ENCODE measurements around the gene MYLK.

MYLK gene

DNA sequence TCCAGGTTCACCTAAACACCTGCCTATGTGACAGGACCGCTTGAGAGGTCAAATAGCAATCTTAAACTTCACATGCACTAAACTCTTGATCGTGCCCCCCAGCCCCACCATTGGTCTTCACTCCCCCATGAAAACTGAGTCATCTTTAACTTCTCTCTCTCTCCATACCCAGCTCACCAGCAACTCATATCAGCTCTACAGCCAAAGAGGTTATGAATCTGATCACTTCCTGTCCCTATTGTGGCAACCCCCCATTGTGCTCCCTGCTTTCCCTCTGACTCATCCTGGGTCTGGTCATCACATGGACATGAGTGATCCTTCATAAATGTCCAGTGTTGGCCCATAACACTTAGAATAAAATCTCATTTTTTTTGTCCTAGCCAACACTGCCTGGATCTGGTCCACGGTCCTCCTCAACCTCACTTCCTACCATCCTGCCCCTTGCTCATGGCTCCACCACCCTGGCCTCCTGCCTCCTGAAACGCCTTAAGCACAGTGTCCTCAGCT, 195.8 kb downstream of the MYLK start:
- DNase-seq = no peak

DNA sequence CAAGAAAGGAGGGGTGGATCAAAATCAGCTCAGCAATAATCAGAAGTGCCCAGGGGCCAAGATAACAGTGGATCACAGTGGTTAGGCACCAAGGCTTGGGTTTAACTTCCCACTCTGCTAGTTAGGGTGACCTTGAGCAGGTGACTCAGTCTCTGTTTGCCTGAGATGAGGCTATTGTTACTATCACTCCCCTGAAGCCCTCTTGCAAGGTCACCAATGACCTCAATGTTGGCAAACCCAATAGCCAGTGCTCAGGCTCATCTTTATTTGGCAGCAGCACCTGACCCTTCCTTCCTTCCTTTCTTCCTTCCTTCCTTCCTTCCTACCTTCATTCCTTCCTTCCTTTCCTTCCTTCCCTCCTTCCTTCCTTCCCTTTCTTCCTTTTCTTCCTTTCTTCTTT, 196.8 kb downstream of the MYLK start:
- DNase-seq = no peak

GRCh38 chr3:123686251-123686650, 197.9 kb downstream of the MYLK start:
- DNase-seq = no peak

- DNase-seq = no peak
These were observed 198.4 kb downstream of the MYLK start for GRCh38 chr3:123685780-123686179.

GRCh38 chr3:123684636-123685035, 199.5 kb downstream of the MYLK start:
- no peak for DNase-seq

DNA sequence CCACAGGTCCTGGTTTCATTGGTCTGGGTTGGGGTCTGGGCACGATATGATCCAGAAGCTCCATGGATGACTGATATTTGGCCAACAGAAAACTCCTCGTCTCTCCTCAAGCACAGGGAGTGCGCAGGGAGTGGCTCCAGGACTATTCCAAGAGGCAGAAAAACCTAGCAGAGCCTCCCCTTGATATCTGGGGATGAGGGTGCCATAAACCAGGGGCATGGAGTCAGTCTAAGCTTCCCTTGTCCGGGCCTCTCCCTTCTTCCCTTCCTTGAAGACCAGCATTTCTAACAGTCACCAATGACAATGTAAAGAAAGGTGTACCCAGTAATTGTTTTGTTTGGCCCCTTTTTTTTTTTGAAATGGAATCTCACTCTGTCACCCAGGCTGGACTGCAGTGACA, 199.9 kb downstream of the MYLK start:
- DNase-seq = no peak

- DNase-seq = no peak
These were observed 200.5 kb downstream of the MYLK start for GRCh38 chr3:123683505-123684154.

- DNase-seq = no peak
These were observed 201.2 kb downstream of the MYLK start for GRCh38 chr3:123682781-123683504.

- DNase-seq = no peak
These were observed 201.8 kb downstream of the MYLK start for GRCh38 chr3:123682302-123682701.

GRCh38 chr3:123679712-123680386, 204.3 kb downstream of the MYLK start:
- DNase-seq = no peak

GRCh38 chr3:123678108-123678511, 206.0 kb downstream of the MYLK start:
- no peak for DNase-seq

GRCh38 chr3:123672429-123673146, 211.5 kb downstream of the MYLK start:
- DNase-seq = no peak

- DNase-seq = no peak
These were observed 213.4 kb downstream of the MYLK start for GRCh38 chr3:123670743-123671142.

- no peak for DNase-seq
These were observed 215.2 kb downstream of the MYLK start for GRCh38 chr3:123668906-123669305.

- DNase-seq = no peak
These were observed 216.3 kb downstream of the MYLK start for GRCh38 chr3:123667784-123668183.

DNA sequence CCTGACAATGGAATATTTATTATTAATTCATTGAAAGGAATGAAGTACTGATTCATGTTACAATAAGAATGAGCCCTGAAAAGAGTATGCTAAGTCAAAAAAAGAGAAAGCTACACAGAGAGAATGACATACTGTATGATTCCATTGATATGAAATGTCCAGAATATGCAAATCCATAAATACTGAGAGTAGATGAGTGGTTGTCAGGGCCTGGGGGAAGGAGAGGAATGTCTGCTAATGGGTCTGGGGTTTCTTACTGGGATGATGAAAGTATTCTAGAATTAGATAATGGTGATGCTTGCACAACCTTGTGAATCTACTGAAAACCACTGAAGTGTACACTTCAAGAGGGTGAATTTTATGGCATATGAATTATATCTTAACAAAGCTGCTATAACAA, 219.4 kb downstream of the MYLK start:
- DNase-seq = no peak

- DNase-seq = no peak
These were observed 220.2 kb downstream of the MYLK start for GRCh38 chr3:123663977-123664376.

DNA sequence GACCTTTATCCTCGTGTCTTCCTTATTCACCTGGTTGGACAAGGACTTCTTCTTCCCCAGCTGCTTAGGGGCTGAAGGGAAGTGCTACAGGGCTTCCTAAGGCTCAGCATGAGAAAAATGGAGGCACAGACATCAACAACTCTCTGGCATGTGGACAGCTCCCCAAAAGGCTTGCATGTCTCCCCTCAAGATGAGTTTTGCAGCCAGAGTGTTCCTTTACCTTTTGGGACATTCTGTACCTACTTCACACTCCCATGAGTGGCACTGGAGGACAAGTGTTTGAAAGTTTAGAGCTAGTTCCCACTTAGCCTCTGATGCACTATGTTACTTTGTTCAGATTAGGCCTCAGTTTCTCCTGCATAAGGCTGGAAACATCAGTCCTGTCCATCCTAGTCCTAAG, 222.2 kb downstream of the MYLK start:
- no peak for DNase-seq

GRCh38 chr3:123660900-123661299, 223.2 kb downstream of the MYLK start:
- DNase-seq = no peak

- no peak for DNase-seq
These were observed 223.9 kb downstream of the MYLK start for GRCh38 chr3:123660141-123660675.

GRCh38 chr3:123658852-123659206, 225.3 kb downstream of the MYLK start:
- DNase-seq = no peak

DNA sequence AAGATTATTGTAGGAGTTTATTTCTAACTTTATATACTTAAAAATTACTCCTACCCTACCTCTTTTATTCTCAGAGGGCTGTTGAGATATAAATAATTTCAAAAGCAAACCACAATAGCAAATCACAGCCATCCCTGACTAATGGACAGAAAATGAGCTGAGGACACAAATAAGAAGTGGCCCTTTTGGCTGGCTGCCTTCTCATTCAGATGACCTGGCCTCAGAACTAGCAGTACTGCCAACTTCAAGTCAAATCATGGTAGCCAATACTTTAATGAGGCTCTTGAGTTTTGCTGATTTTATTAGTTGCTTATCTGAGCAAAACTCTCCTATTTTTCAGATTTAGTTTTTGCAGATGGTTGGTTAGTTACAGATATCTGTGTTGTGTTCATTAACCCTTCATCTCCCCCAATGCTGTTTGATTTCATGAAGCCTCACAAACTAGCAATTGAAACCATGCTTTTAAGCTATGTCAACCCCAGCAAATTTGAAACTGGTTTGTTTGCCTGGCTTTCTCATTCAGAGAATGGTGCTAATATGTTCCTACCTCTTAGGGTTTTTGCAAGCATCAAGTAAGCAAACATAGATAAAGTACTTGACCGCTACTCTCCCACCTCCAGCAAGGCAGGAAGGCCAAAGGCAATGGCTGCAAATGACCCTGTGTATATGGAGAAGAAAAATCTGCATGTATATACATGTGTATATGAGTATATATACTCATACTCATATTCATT, 225.8 kb downstream of the MYLK start:
- DNase-seq = no peak

Data from stimulated activated CD8-positive, alpha-beta memory T cell treated with anti-CD3 and anti-CD28 coated beads, Interleukin-4, amount 100 ng/mL, for 48 hours (primary cell).